HUES64 (cell line): ENCODE data around the gene FGF21. TPM values are rescaled to one million over a fixed set of nuclear protein-coding genes. Genes with fewer than 3 reads are reported as not detected.
"Not testable (repeated sequence)": the region's sequence is repeated elsewhere in the genome, so short reads cannot be mapped to it uniquely, and the experiment has no call there.

ENCODE experiments used
- H3K27ac ChIP-seq: 2 replicates; pipeline ENCODE4 v1.7.0; 2013; ENCODE audit warnings: low read depth, low read length, inconsistent platforms
- H3K27me3 ChIP-seq: 2 replicates; pipeline ENCODE4 v1.6.1; 2013; ENCODE audit warnings: mild to moderate bottlenecking, low read length; ENCODE audit not compliant: insufficient read depth
- H3K36me3 ChIP-seq: 2 replicates; pipeline ENCODE4 v1.6.1; 2013; ENCODE audit warnings: mild to moderate bottlenecking, low read length; ENCODE audit not compliant: insufficient read depth
- H3K4me1 ChIP-seq: 2 replicates; pipeline ENCODE4 v1.6.1; 2013; ENCODE audit warnings: mild to moderate bottlenecking, low read length, moderate library complexity; ENCODE audit not compliant: insufficient read depth
- H3K4me3 ChIP-seq: 2 replicates; pipeline ENCODE4 v1.5.1; 2013; ENCODE audit warnings: mild to moderate bottlenecking, low read length, moderate library complexity
- H3K9ac ChIP-seq: 2 replicates; pipeline ENCODE4 v1.6.1; 2013; ENCODE audit warnings: mild to moderate bottlenecking, low read depth, low read length
- H3K9me3 ChIP-seq: 2 replicates; pipeline ENCODE4 v1.6.1; 2013; ENCODE audit warnings: low read depth, low read length; ENCODE audit not compliant: insufficient read depth
- WGBS: fragments of 150-250, 120-280 bp; methylation state at CpG from one replicate; pipeline ENCODE4 v1.1.7; 2013; ENCODE audit warnings: missing lambda C conversion rate; 5-methylcytosine and 5-hydroxymethylcytosine counted together
- polyA plus RNA-seq, 2 experiments: library from polyadenylated mRNA; stranded (reverse); fragments of 50-300 nt; gene quantifications; one replicate each; pipeline ENCODE4 v1.2.3, GENCODE V29; 2013

FGF21 gene
- polyA plus RNA-seq (2013, experiment 1 of 2) = not detected
- polyA plus RNA-seq (2013, experiment 2 of 2) = 0.38 TPM

GRCh38 chr19:48755084-48755641 lies at the start of gene FGF21:
Gene FGF21 (plus strand): TSS chr19:48755524. CDS start chr19:48756237, 713 bp downstream.
- Histone ChIP-seq H3K9me3 (no peaks in the 10 kb centered on the region), H3K27me3 (peaks cover 6% of the 10 kb centered on the region; the same call in 1 of the 2 replicates), H3K36me3 (peaks cover 7% of the 10 kb centered on the region), H3K4me3 (no peak within 1 kb of the TSS), H3K9ac (no peak within 1 kb of the TSS), H3K4me1 (peaks cover 7% of the 10 kb centered on the region; the same call in 1 of the 2 replicates), H3K27ac (no peak within 1 kb of the TSS)
- 84% methylated on average over 4 of the region's 4 CpGs for WGBS

GRCh38 chr19:48708471-48708870 lies 46.9 kb upstream of the FGF21 start:
- H3K27me3 ChIP-seq = no peaks in the 10 kb centered on the region
- peaks cover 9% of the 10 kb centered on the region; the same call in 1 of the 2 replicates for H3K4me1 ChIP-seq
- WGBS = 55% methylated on average over 11 of the region's 11 CpGs
- H3K9ac ChIP-seq = no peak overlapping the region
- no peak overlapping the region for H3K27ac ChIP-seq
- H3K9me3 ChIP-seq = no peaks in the 10 kb centered on the region
- H3K36me3 ChIP-seq = peaks cover 4% of the 10 kb centered on the region; the same call in 1 of the 2 replicates
- no peak overlapping the region for H3K4me3 ChIP-seq

GRCh38 chr19:48711106-48711662 lies 44.1 kb upstream of the FGF21 start:
- WGBS = 91% methylated on average over 4 of the region's 4 CpGs
- no peaks in the 10 kb centered on the region for H3K27me3 ChIP-seq
- no peak overlapping the region for H3K9ac ChIP-seq

GRCh38 chr19:48713041-48713863 lies 42.1 kb upstream of the FGF21 start:
- Histone ChIP-seq H3K27ac (no peak overlapping the region), H3K27me3 (no peaks in the 10 kb centered on the region), H3K4me1 (peaks cover 23% of the 10 kb centered on the region), H3K36me3 (no peaks in the 10 kb centered on the region), H3K9ac (peak overlapping the region; percentile 50), H3K9me3 (no peaks in the 10 kb centered on the region), H3K4me3 (peak overlapping the region; percentile 85)
- 3% methylated on average over 23 of the region's 25 CpGs for WGBS

More at GRCh38 chr19:48711106-48711662, 44.1 kb upstream of the FGF21 start:
- H3K4me3 ChIP-seq = no peak overlapping the region
- H3K9me3 ChIP-seq = no peaks in the 10 kb centered on the region
- no peak overlapping the region for H3K27ac ChIP-seq
- H3K36me3 ChIP-seq = no peaks in the 10 kb centered on the region
- peaks cover 17% of the 10 kb centered on the region for H3K4me1 ChIP-seq

- Histone ChIP-seq H3K27me3 (no peaks in the 10 kb centered on the region), H3K27ac (peak overlapping the region; percentile 32; the same call in 1 of the 2 replicates), H3K9ac (peak overlapping the region; percentile 62), H3K9me3 (no peaks in the 10 kb centered on the region), H3K36me3 (no peaks in the 10 kb centered on the region), H3K4me3 (peak overlapping the region; percentile 85), H3K4me1 (peaks cover 23% of the 10 kb centered on the region)
- WGBS = under 1% methylated on average over 67 of the region's 67 CpGs
These were observed 41.2 kb upstream of the FGF21 start for GRCh38 chr19:48713864-48714755.

GRCh38 chr19:48714759-48715675 lies 40.3 kb upstream of the FGF21 start:
- 81% methylated on average over 26 of the region's 26 CpGs for WGBS
- peak overlapping the region; percentile 60 for H3K4me3 ChIP-seq
- no peaks in the 10 kb centered on the region for H3K27me3 ChIP-seq
- H3K4me1 ChIP-seq = peaks cover 27% of the 10 kb centered on the region
- H3K36me3 ChIP-seq = no peaks in the 10 kb centered on the region
- H3K9me3 ChIP-seq = no peaks in the 10 kb centered on the region
- H3K9ac ChIP-seq = peak overlapping the region; percentile 62
- H3K27ac ChIP-seq = peak overlapping the region; percentile 32; the same call in 1 of the 2 replicates

- Histone ChIP-seq H3K4me3 (no peak overlapping the region), H3K27ac (no peak overlapping the region), H3K9ac (no peak overlapping the region), H3K4me1 (peaks cover 29% of the 10 kb centered on the region), H3K9me3 (no peaks in the 10 kb centered on the region), H3K27me3 (no peaks in the 10 kb centered on the region), H3K36me3 (no peaks in the 10 kb centered on the region)
- 88% methylated on average over 19 of the region's 19 CpGs for WGBS
These were observed 39.6 kb upstream of the FGF21 start for GRCh38 chr19:48715681-48716171.

GRCh38 chr19:48716562-48717291 lies 38.6 kb upstream of the FGF21 start:
- Histone ChIP-seq H3K27me3 (no peaks in the 10 kb centered on the region), H3K27ac (no peak overlapping the region), H3K4me1 (peaks cover 29% of the 10 kb centered on the region), H3K9me3 (no peaks in the 10 kb centered on the region), H3K4me3 (peak overlapping the region; percentile 30), H3K9ac (no peak overlapping the region), H3K36me3 (no peaks in the 10 kb centered on the region)
- WGBS = 15% methylated on average over 24 of the region's 24 CpGs

- not testable (repeated sequence) for H3K9me3 ChIP-seq, H3K36me3 ChIP-seq, H3K4me3 ChIP-seq, H3K9ac ChIP-seq, H3K27me3 ChIP-seq, H3K27ac ChIP-seq
- H3K4me1 ChIP-seq = peaks cover 26% of the 10 kb centered on the region
- WGBS = 94% methylated on average over 13 of the region's 13 CpGs
These were observed 37.2 kb upstream of the FGF21 start for GRCh38 chr19:48718106-48718505.
